DOHH2 (cell line): ENCODE data around the gene UBE2R2.
"Not testable (repeated sequence)": the region's sequence is repeated elsewhere in the genome, so short reads cannot be mapped to it uniquely, and the experiment has no call there.

ENCODE experiments used
- CTCF ChIP-seq: fragments of 200-600 bp; sonication (generic); IDR thresholded peaks from one replicate; pipeline ENCODE4 v1.5.1; 2014; ENCODE audit warnings: antibody characterized with exemption, mild to moderate bottlenecking, low read depth, low read length; ENCODE audit not compliant: poor library complexity, severe bottlenecking
- EZH2phosphoT487 ChIP-seq: fragments of 200-600 bp; sonication (generic); IDR thresholded peaks from 2 replicates; pipeline ENCODE4 v1.6.1; 2017; ENCODE audit warnings: borderline replicate concordance, mild to moderate bottlenecking, antibody characterized with exemption, low read length, moderate library complexity, mixed read lengths

GRCh38 chr9:33847894-33848205 is 30.9 kb downstream of the UBE2R2 start:
- TF ChIP-seq CTCF, EZH2phosphoT487: not testable (repeated sequence)
